Measurements from ENCODE around the gene LPAR1. TPM values are rescaled to one million over a fixed set of nuclear protein-coding genes. Genes with fewer than 3 reads are reported as not detected.

The LPAR1 gene
- total RNA-seq, 1 donor from 2014 or later, result 23.2 TPM

GRCh38 chr9:110880189-110880588, 158.1 kb downstream of the LPAR1 start:
- ATAC-seq (no peak), DNase-seq (no peak)
- Histone ChIP-seq H3K4me1 (peaks cover 8% of the 10 kb centered on the region), H3K27ac (no peak overlapping the region), H3K36me3 (no peaks in the 10 kb centered on the region), H3K9me3 (no peaks in the 10 kb centered on the region), H3K27me3 (ENCODE audit: low read depth) (no peaks in the 10 kb centered on the region), H3K4me3 (no peak overlapping the region)
- intact Hi-C loops (cut with DNase I), result no loop called here
- TF ChIP-seq, protein P1, sequence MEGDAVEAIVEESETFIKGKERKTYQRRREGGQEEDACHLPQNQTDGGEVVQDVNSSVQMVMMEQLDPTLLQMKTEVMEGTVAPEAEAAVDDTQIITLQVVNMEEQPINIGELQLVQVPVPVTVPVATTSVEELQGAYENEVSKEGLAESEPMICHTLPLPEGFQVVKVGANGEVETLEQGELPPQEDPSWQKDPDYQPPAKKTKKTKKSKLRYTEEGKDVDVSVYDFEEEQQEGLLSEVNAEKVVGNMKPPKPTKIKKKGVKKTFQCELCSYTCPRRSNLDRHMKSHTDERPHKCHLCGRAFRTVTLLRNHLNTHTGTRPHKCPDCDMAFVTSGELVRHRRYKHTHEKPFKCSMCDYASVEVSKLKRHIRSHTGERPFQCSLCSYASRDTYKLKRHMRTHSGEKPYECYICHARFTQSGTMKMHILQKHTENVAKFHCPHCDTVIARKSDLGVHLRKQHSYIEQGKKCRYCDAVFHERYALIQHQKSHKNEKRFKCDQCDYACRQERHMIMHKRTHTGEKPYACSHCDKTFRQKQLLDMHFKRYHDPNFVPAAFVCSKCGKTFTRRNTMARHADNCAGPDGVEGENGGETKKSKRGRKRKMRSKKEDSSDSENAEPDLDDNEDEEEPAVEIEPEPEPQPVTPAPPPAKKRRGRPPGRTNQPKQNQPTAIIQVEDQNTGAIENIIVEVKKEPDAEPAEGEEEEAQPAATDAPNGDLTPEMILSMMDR (IDR thresholded peaks at IDR 0.05), result no peak

DNA sequence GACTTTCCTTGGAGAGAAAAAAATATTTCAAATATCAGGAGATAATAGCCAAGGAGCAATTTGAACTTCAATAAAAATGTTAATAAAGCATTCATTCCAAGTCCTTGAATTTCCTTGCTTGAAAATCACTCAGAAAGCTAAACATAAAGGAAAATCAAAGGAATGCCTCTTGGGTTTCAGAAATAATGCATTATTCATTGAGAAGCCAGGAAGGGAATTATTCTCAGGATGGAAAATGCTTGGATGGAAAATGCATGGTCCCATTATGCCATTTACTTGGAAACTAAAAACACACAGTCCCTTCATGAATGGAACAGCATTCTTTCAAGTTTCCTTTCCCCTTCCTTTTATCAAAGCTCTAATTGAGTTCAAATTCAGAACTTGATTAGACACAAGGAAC, 160.9 kb downstream of the LPAR1 start:
- ATAC-seq (no peak), DNase-seq (no peak)
- TF ChIP-seq, protein P1 (IDR thresholded peaks at IDR 0.05), result no peak
- H3K4me3 ChIP-seq, result no peak overlapping the region
- H3K27ac ChIP-seq, result no peak overlapping the region
- H3K4me1 ChIP-seq, result peaks cover 8% of the 10 kb centered on the region
- no peaks in the 10 kb centered on the region for H3K36me3 ChIP-seq
- intact Hi-C loops (cut with DNase I), result no loop called here
- no peaks in the 10 kb centered on the region for H3K9me3 ChIP-seq
- H3K27me3 ChIP-seq (ENCODE audit: low read depth), result no peaks in the 10 kb centered on the region

DNA sequence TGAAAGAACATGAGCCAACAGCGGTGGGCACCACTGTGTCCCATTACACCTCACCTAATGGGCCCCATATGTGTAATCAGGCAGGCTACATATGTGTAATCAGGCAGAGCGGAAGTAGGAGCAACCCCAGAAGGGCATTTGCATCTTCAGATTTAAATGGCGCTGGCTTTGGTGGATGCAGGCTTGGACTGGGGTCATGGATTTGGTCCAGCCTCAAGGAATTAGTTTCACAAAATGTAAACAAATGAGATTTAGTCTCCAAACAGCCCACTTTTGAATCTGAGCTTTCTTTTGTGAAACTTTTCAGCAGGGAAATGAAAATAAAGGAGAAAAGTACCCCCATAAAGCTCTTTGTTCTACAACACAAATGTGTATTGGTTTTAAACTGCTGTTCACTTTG, 161.3 kb downstream of the LPAR1 start:
- Histone ChIP-seq H3K9me3 (no peaks in the 10 kb centered on the region), H3K4me3 (no peak overlapping the region), H3K27ac (no peak overlapping the region), H3K27me3 (ENCODE audit: low read depth) (no peaks in the 10 kb centered on the region), H3K36me3 (no peaks in the 10 kb centered on the region), H3K4me1 (peaks cover 7% of the 10 kb centered on the region)
- TF ChIP-seq, protein P1 (IDR thresholded peaks at IDR 0.05), result no peak
- DNase-seq (no peak), ATAC-seq (no peak)
- intact Hi-C loops (cut with DNase I), result no loop called here

GRCh38 chr9:110874963-110875674, 163.2 kb downstream of the LPAR1 start:
- DNase-seq, result peak; percentile 66
- Histone ChIP-seq H3K36me3 (no peaks in the 10 kb centered on the region), H3K4me3 (no peak overlapping the region), H3K27me3 (ENCODE audit: low read depth) (no peaks in the 10 kb centered on the region), H3K27ac (no peak overlapping the region), H3K9me3 (no peaks in the 10 kb centered on the region), H3K4me1 (no peaks in the 10 kb centered on the region)
- intact Hi-C loops (cut with DNase I), result no loop called here
- TF ChIP-seq, protein P1 (IDR thresholded peaks at IDR 0.05), result no peak
- ATAC-seq, result peak; percentile 65 to 89

GRCh38 chr9:110872920-110873319, 165.3 kb downstream of the LPAR1 start:
- Histone ChIP-seq H3K27me3 (ENCODE audit: low read depth) (no peaks in the 10 kb centered on the region), H3K36me3 (no peaks in the 10 kb centered on the region), H3K4me1 (no peaks in the 10 kb centered on the region), H3K4me3 (no peak overlapping the region), H3K9me3 (no peaks in the 10 kb centered on the region), H3K27ac (no peak overlapping the region)
- ATAC-seq (no peak), DNase-seq (no peak)
- TF ChIP-seq, protein P1 (IDR thresholded peaks at IDR 0.05), result no peak
- intact Hi-C loops (cut with DNase I), result no loop called here

Data from lower lobe of right lung (tissue), 2 donors.